ENCODE data around the gene PEAR1. TPM values are rescaled to one million over a fixed set of nuclear protein-coding genes. Genes with fewer than 3 reads are reported as not detected.

PEAR1 gene
- total and polyA plus RNA-seq, 2 donors (not counting 1 experiment from before 2014, with no cell fraction given), result 2.6 to 41.5 TPM

- no peak overlapping the region for H3K4me2 ChIP-seq (ENCODE audit: extremely low read depth, insufficient read depth, low read length)
- TF ChIP-seq EZH2 (IDR thresholded peaks at IDR 0.05; ENCODE audit: low read length, missing control alignments), result no peak
- no peak for TF ChIP-seq CTCF (conservative IDR thresholded peaks at IDR 0.05 in 1 of 2, IDR thresholded peaks at IDR 0.05 in 1 of 2; ENCODE audit: low read depth in 1 of 2, low read length in 2 of 2)
- no peaks in the 10 kb centered on the region for H3K9me3 ChIP-seq (ENCODE audit: control insufficient read depth, insufficient read depth, low read depth, low read length)
- H3K27me3 ChIP-seq (ENCODE audit: control insufficient read depth, insufficient read depth, low read length), result no peaks in the 10 kb centered on the region
- H3K79me2 ChIP-seq (ENCODE audit: control insufficient read depth, insufficient read depth, low read length), result no peaks in the 10 kb centered on the region
- no peak overlapping the region for H3K9ac ChIP-seq (ENCODE audit: insufficient read depth, low read length)
- no peaks in the 10 kb centered on the region for H4K20me1 ChIP-seq (ENCODE audit: control insufficient read depth, extremely low read depth, insufficient read depth, low read length)
- H3K27ac ChIP-seq (ENCODE audit: insufficient read depth, low read length), result no peak overlapping the region
- H2AFZ ChIP-seq (ENCODE audit: low read length), result no peak overlapping the region
- H3K4me1 ChIP-seq (ENCODE audit: control insufficient read depth, extremely low read depth, insufficient read depth, low read length), result no peaks in the 10 kb centered on the region
- DNase-seq (ENCODE audit: low read depth in 2 of 2), result no peak
- no peak overlapping the region for H3K4me3 ChIP-seq (replicated peaks in 1 of 4; ENCODE audit: control extremely low read depth in 1 of 4, insufficient read depth in 1 of 4, low read depth in 3 of 4, low read length in 4 of 4)
- H3K36me3 ChIP-seq (ENCODE audit: control insufficient read depth, insufficient read depth, low read length), result peaks cover 19% of the 10 kb centered on the region
Observed at GRCh38 chr1:156938813-156939212, 45.3 kb downstream of the PEAR1 start.

- H3K27ac ChIP-seq (ENCODE audit: insufficient read depth, low read length), result no peak overlapping the region
Observed at GRCh38 chr1:156939786-156940334, 46.3 kb downstream of the PEAR1 start.

GRCh38 chr1:156941675-156942074 lies 48.2 kb downstream of the PEAR1 start:
- H4K20me1 ChIP-seq (ENCODE audit: control insufficient read depth, extremely low read depth, insufficient read depth, low read length), result no peaks in the 10 kb centered on the region
- H3K4me2 ChIP-seq (ENCODE audit: extremely low read depth, insufficient read depth, low read length), result no peak overlapping the region
- no peaks in the 10 kb centered on the region for H3K27me3 ChIP-seq (ENCODE audit: control insufficient read depth, insufficient read depth, low read length)
- no peak overlapping the region for H3K27ac ChIP-seq (ENCODE audit: insufficient read depth, low read length)
- peaks cover 23% of the 10 kb centered on the region for H3K36me3 ChIP-seq (ENCODE audit: control insufficient read depth, insufficient read depth, low read length)
- no peaks in the 10 kb centered on the region for H3K79me2 ChIP-seq (ENCODE audit: control insufficient read depth, insufficient read depth, low read length)
- no peak for DNase-seq (ENCODE audit: low read depth in 2 of 2)
- H3K4me3 ChIP-seq (replicated peaks in 1 of 4; ENCODE audit: control extremely low read depth in 1 of 4, insufficient read depth in 1 of 4, low read depth in 3 of 4, low read length in 4 of 4), result no peak overlapping the region
- no peak overlapping the region for H3K9ac ChIP-seq (ENCODE audit: insufficient read depth, low read length)
- no peak overlapping the region for H2AFZ ChIP-seq (ENCODE audit: low read length)
- TF ChIP-seq EZH2 (IDR thresholded peaks at IDR 0.05; ENCODE audit: low read length, missing control alignments) (no peak), CTCF (conservative IDR thresholded peaks at IDR 0.05 in 1 of 2, IDR thresholded peaks at IDR 0.05 in 1 of 2; ENCODE audit: low read depth in 1 of 2, low read length in 2 of 2) (no peak)
- no peaks in the 10 kb centered on the region for H3K9me3 ChIP-seq (ENCODE audit: control insufficient read depth, insufficient read depth, low read depth, low read length)
- H3K4me1 ChIP-seq (ENCODE audit: control insufficient read depth, extremely low read depth, insufficient read depth, low read length), result no peaks in the 10 kb centered on the region

More at GRCh38 chr1:156939786-156940334, 46.3 kb downstream of the PEAR1 start:
- H3K9me3 ChIP-seq (ENCODE audit: control insufficient read depth, insufficient read depth, low read depth, low read length), result no peaks in the 10 kb centered on the region
- H3K36me3 ChIP-seq (ENCODE audit: control insufficient read depth, insufficient read depth, low read length), result peaks cover 24% of the 10 kb centered on the region
- DNase-seq (ENCODE audit: low read depth in 2 of 2), result no peak
- H3K4me3 ChIP-seq (replicated peaks in 1 of 4; ENCODE audit: control extremely low read depth in 1 of 4, insufficient read depth in 1 of 4, low read depth in 3 of 4, low read length in 4 of 4), result no peak overlapping the region
- no peak overlapping the region for H2AFZ ChIP-seq (ENCODE audit: low read length)
- H3K4me1 ChIP-seq (ENCODE audit: control insufficient read depth, extremely low read depth, insufficient read depth, low read length), result no peaks in the 10 kb centered on the region
- no peak for TF ChIP-seq CTCF (conservative IDR thresholded peaks at IDR 0.05 in 1 of 2, IDR thresholded peaks at IDR 0.05 in 1 of 2; ENCODE audit: low read depth in 1 of 2, low read length in 2 of 2)
- no peak for TF ChIP-seq EZH2 (IDR thresholded peaks at IDR 0.05; ENCODE audit: low read length, missing control alignments)
- H3K27me3 ChIP-seq (ENCODE audit: control insufficient read depth, insufficient read depth, low read length), result no peaks in the 10 kb centered on the region
- H3K4me2 ChIP-seq (ENCODE audit: extremely low read depth, insufficient read depth, low read length), result no peak overlapping the region
- H3K79me2 ChIP-seq (ENCODE audit: control insufficient read depth, insufficient read depth, low read length), result no peaks in the 10 kb centered on the region
- no peak overlapping the region for H3K9ac ChIP-seq (ENCODE audit: insufficient read depth, low read length)
- H4K20me1 ChIP-seq (ENCODE audit: control insufficient read depth, extremely low read depth, insufficient read depth, low read length), result no peaks in the 10 kb centered on the region

Data from fibroblast of lung (primary cell).